Astrocyte (in vitro differentiated cells and primary cell): ENCODE data around the gene POLD2. TPM values are rescaled to one million over a fixed set of nuclear protein-coding genes. Genes with fewer than 3 reads are reported as not detected.

Source experiments
- DNase-seq: peaks from one replicate; pipeline ENCODE4 v3.0.0-alpha.2; 2010; ENCODE audit warnings: low read depth
- FAIRE-seq: peaks from 2 replicates; lab custom pipeline; 2011; peaks lifted over from hg19 to GRCh38; lab: Jason Lieb, UNC
- H2AFZ ChIP-seq: 2 replicates; pipeline ENCODE4 v1.6.0; 2012; ENCODE audit warnings: low read depth, low read length, inconsistent platforms
- H3K27ac ChIP-seq: 2 replicates; pipeline ENCODE4 v1.5.1; 2011; ENCODE audit warnings: low read depth, low read length, inconsistent platforms
- H3K27me3 ChIP-seq: 2 replicates; pipeline ENCODE4 v1.6.0; 2011; ENCODE audit warnings: low read length, inconsistent platforms; ENCODE audit not compliant: insufficient read depth
- H3K36me3 ChIP-seq: 2 replicates; pipeline ENCODE4 v1.5.1; 2011; ENCODE audit warnings: low read length, inconsistent platforms; ENCODE audit not compliant: insufficient read depth
- H3K4me1 ChIP-seq: 2 replicates; pipeline ENCODE4 v1.5.1; 2011; ENCODE audit warnings: low read length, inconsistent platforms; ENCODE audit not compliant: insufficient read depth
- H3K4me2 ChIP-seq: 2 replicates; pipeline ENCODE4 v1.6.0; 2012; ENCODE audit warnings: low read length, inconsistent platforms
- H3K4me3 ChIP-seq: 2 replicates; pipeline ENCODE4 v1.5.1; 2011; ENCODE audit warnings: low read depth, mild to moderate bottlenecking, low read length, inconsistent platforms; ENCODE audit not compliant: insufficient read depth
- H3K79me2 ChIP-seq: 2 replicates; pipeline ENCODE4 v1.6.0; 2012; ENCODE audit warnings: mild to moderate bottlenecking, low read length, inconsistent platforms; ENCODE audit not compliant: insufficient read depth
- H3K9ac ChIP-seq: 2 replicates; pipeline ENCODE4 v1.6.0; 2012; ENCODE audit warnings: mild to moderate bottlenecking, low read length, inconsistent platforms
- H3K9me3 ChIP-seq: 2 replicates; pipeline ENCODE4 v1.5.1; 2012; ENCODE audit warnings: low read depth, mild to moderate bottlenecking, low read length, inconsistent platforms; ENCODE audit not compliant: insufficient read depth
- H4K20me1 ChIP-seq: 2 replicates; pipeline ENCODE4 v1.6.0; 2012; ENCODE audit warnings: low read length, inconsistent platforms; ENCODE audit not compliant: insufficient read depth
- H3K27ac Mint-ChIP-seq: one replicate; pipeline ENCODE4 v1.8.0; 2021; ENCODE audit warnings: mild to moderate bottlenecking, mixed read lengths; ENCODE audit not compliant: unreplicated experiment
- H3K27me3 Mint-ChIP-seq: one replicate; pipeline ENCODE4 v1.8.0; 2021; ENCODE audit warnings: low read depth, mixed read lengths; ENCODE audit not compliant: unreplicated experiment
- H3K36me3 Mint-ChIP-seq: one replicate; pipeline ENCODE4 v1.8.0; 2021; ENCODE audit warnings: low read depth, mixed read lengths; ENCODE audit not compliant: unreplicated experiment
- H3K4me1 Mint-ChIP-seq: one replicate; pipeline ENCODE4 v1.8.0; 2021; ENCODE audit warnings: low read depth, mixed read lengths; ENCODE audit not compliant: unreplicated experiment
- H3K4me3 Mint-ChIP-seq: one replicate; pipeline ENCODE4 v1.8.0; 2021; ENCODE audit warnings: mild to moderate bottlenecking, moderate library complexity, mixed read lengths; ENCODE audit not compliant: unreplicated experiment
- H3K9me3 Mint-ChIP-seq: one replicate; pipeline ENCODE4 v1.8.0; 2021; ENCODE audit warnings: mild to moderate bottlenecking, mixed read lengths; ENCODE audit not compliant: unreplicated experiment
- CTCF ChIP-seq: IDR thresholded peaks from 2 replicates; pipeline ENCODE4 v1.5.1; 2011; ENCODE audit warnings: low read depth, mild to moderate bottlenecking, inconsistent platforms, low read length, moderate library complexity; ENCODE audit not compliant: insufficient read depth
- EZH2 ChIP-seq: IDR thresholded peaks from 2 replicates; pipeline ENCODE4 v1.6.1; 2012; ENCODE audit warnings: mild to moderate bottlenecking, low read length, inconsistent platforms; ENCODE audit not compliant: insufficient read depth
- total RNA-seq: library from RNA; stranded (reverse); gene quantifications from 2 replicates; pipeline ENCODE4 v1.2.1, GENCODE V29; 2021

POLD2 gene
- total RNA-seq, 1 donor from 2014 or later, result 67.7 TPM

- FAIRE-seq, result no peak
- H3K27ac Mint-ChIP-seq, result peak overlapping the region; percentile 78
- DNase-seq, result no peak
- H3K27me3 ChIP-seq, result no peaks in the 10 kb centered on the region
- H3K79me2 ChIP-seq, result peaks cover 15% of the 10 kb centered on the region
- peaks cover 22% of the 10 kb centered on the region for H3K4me1 ChIP-seq
- peak overlapping the region; percentile 75 for H3K9ac ChIP-seq
- peaks cover 24% of the 10 kb centered on the region for H3K4me1 Mint-ChIP-seq
- H3K4me3 ChIP-seq, result peak overlapping the region; percentile 70
- no peak overlapping the region for H3K27ac ChIP-seq
- H3K9me3 Mint-ChIP-seq, result no peaks in the 10 kb centered on the region
- peaks cover 13% of the 10 kb centered on the region for H3K36me3 Mint-ChIP-seq
- peak overlapping the region; percentile 89 for H3K4me2 ChIP-seq
- no peaks in the 10 kb centered on the region for H3K9me3 ChIP-seq
- peak overlapping the region; percentile 85 for H3K4me3 Mint-ChIP-seq
- TF ChIP-seq EZH2, result no peak
- no peak for TF ChIP-seq CTCF
- H3K36me3 ChIP-seq, result no peaks in the 10 kb centered on the region
- peaks cover 39% of the 10 kb centered on the region for H4K20me1 ChIP-seq
- H3K27me3 Mint-ChIP-seq, result no peaks in the 10 kb centered on the region
- H2AFZ ChIP-seq, result no peak overlapping the region
Measured at GRCh38 chr7:44105832-44106231, 17.5 kb downstream of the POLD2 start.

DNA sequence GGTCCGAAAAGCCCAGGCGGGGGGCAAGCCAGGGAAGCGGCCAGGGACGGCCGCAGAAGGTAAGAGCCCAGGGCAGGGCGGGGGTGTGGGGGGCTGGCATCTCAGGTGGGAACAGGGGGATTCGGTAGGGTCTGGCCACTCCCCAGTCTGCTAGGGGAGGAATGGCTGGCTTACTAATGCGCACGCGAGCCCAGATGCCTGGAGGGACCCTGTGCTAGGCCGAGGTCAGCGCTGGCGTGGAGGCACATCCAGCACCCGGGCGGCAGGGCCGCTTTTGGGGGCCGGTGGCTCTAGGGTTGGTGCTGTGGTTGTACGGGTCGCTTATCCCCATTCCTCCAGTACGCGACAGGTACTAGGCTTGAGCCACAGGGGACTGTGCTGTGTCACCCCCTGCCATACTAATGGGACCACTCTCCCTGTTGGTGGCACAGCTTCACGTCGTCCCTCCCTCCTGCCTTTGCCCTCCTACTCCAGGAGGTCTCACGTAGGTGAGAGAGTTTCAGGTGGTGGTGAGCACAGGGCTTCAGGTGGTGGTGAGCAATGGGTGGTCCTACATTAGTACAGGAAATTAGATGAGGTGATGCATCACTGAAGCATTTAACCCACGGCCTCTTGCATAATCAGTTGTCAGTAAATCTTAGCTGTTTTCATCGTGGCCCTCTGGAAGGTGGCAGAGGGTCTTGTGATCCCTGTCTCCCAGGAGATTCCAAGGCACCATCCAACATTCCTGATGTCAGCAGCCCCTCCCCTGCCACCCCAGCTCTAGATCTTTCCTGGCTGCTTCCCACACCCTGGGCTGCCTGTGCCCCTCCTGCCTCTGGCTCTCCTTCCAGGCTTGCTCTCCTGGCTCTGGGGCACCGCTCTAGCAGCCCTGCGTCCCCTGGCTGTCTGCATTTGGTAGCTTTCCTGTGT, 18.2 kb downstream of the POLD2 start:
- Mint-ChIP-seq H3K9me3 (no peaks in the 10 kb centered on the region), H3K4me1 (peaks cover 30% of the 10 kb centered on the region), H3K27me3 (no peaks in the 10 kb centered on the region), H3K36me3 (peaks cover 10% of the 10 kb centered on the region), H3K4me3 (peak overlapping the region; percentile 85), H3K27ac (peak overlapping the region; percentile 78)
- FAIRE-seq, result peak; percentile 54
- peak; percentile 51 for DNase-seq
- peak overlapping the region; percentile 89 for H3K4me2 ChIP-seq
- H3K4me3 ChIP-seq, result peak overlapping the region; percentile 70
- TF ChIP-seq EZH2 (no peak), CTCF (no peak)
- peaks cover 37% of the 10 kb centered on the region for H4K20me1 ChIP-seq
- peak overlapping the region; percentile 75 for H3K9ac ChIP-seq
- peak overlapping the region; percentile 36 for H3K27ac ChIP-seq
- no peaks in the 10 kb centered on the region for H3K36me3 ChIP-seq
- no peaks in the 10 kb centered on the region for H3K27me3 ChIP-seq
- no peaks in the 10 kb centered on the region for H3K9me3 ChIP-seq
- H3K79me2 ChIP-seq, result peaks cover 15% of the 10 kb centered on the region
- peaks cover 29% of the 10 kb centered on the region for H3K4me1 ChIP-seq
- peak overlapping the region; percentile 51 for H2AFZ ChIP-seq
